ENCODE data around the gene TP53.
"Not testable (repeated sequence)": the region's sequence is repeated elsewhere in the genome, so short reads cannot be mapped to it uniquely, and the experiment has no call there.

Gene TP53

GRCh38 chr17:7676533-7676932 is 10.8 kb downstream of the TP53 start:
- DNase-seq (ENCODE audit: low read depth in 1 of 2, low spot score in 1 of 2): no peak

- no peak for DNase-seq (ENCODE audit: low read depth in 1 of 2, low spot score in 1 of 2)
These were observed 12.4 kb downstream of the TP53 start for GRCh38 chr17:7674934-7675333.

- no peak for DNase-seq (ENCODE audit: low read depth in 1 of 2, low spot score in 1 of 2)
These were observed 14.1 kb downstream of the TP53 start for GRCh38 chr17:7673239-7673638.

- DNase-seq (ENCODE audit: low read depth in 1 of 2, low spot score in 1 of 2): no peak
These were observed 18.8 kb downstream of the TP53 start for GRCh38 chr17:7668482-7668881.

GRCh38 chr17:7667656-7668406 is 19.5 kb downstream of the TP53 start:
- no peak for DNase-seq (ENCODE audit: low read depth in 1 of 2, low spot score in 1 of 2)

GRCh38 chr17:7656958-7657609 is 30.2 kb downstream of the TP53 start:
- no peak for DNase-seq (ENCODE audit: low read depth in 1 of 2, low spot score in 1 of 2)

- DNase-seq (ENCODE audit: low read depth in 1 of 2, low spot score in 1 of 2): no peak
These were observed 31.8 kb downstream of the TP53 start for GRCh38 chr17:7655541-7655840.

GRCh38 chr17:7654832-7655540 is 32.3 kb downstream of the TP53 start:
- no peak for DNase-seq (ENCODE audit: low read depth in 1 of 2, low spot score in 1 of 2)

GRCh38 chr17:7652388-7653356 is 34.6 kb downstream of the TP53 start:
- no peak for DNase-seq (ENCODE audit: low read depth in 1 of 2, low spot score in 1 of 2)

- DNase-seq (ENCODE audit: low read depth in 1 of 2, low spot score in 1 of 2): no peak
These were observed 35.5 kb downstream of the TP53 start for GRCh38 chr17:7651665-7652387.

- DNase-seq (ENCODE audit: low read depth in 1 of 2, low spot score in 1 of 2): no peak
These were observed 36.1 kb downstream of the TP53 start for GRCh38 chr17:7651097-7651664.

GRCh38 chr17:7650509-7651096 is 36.7 kb downstream of the TP53 start, which contains the start of gene ATP1B2:
Gene ATP1B2, plus strand, starts transcription at chr17:7650926. Its CDS starts 593 bp downstream, at chr17:7651519.
- DNase-seq (ENCODE audit: low read depth in 1 of 2, low spot score in 1 of 2): peak; percentile 37 to 46

GRCh38 chr17:7647018-7647417 is 40.3 kb downstream of the TP53 start:
- no peak for DNase-seq (ENCODE audit: low read depth in 1 of 2, low spot score in 1 of 2)

GRCh38 chr17:7646457-7646856 is 40.8 kb downstream of the TP53 start:
- DNase-seq (ENCODE audit: low read depth in 1 of 2, low spot score in 1 of 2): no peak

- no peak for DNase-seq (ENCODE audit: low read depth in 1 of 2, low spot score in 1 of 2)
These were observed 42.5 kb downstream of the TP53 start for GRCh38 chr17:7644775-7645174.

GRCh38 chr17:7641635-7642034 is 45.7 kb downstream of the TP53 start:
- not testable (repeated sequence) for DNase-seq (ENCODE audit: low read depth in 1 of 2, low spot score in 1 of 2)

- no peak for DNase-seq (ENCODE audit: low read depth in 1 of 2, low spot score in 1 of 2)
These were observed 46.5 kb downstream of the TP53 start for GRCh38 chr17:7640783-7641182.

- DNase-seq (ENCODE audit: low read depth in 1 of 2, low spot score in 1 of 2): no peak
These were observed 51.1 kb downstream of the TP53 start for GRCh38 chr17:7636163-7636562.

- no peak for DNase-seq (ENCODE audit: low read depth in 1 of 2, low spot score in 1 of 2)
These were observed 52.9 kb downstream of the TP53 start for GRCh38 chr17:7634384-7634783.

- DNase-seq (ENCODE audit: low read depth in 1 of 2, low spot score in 1 of 2): no peak
These were observed 54.2 kb downstream of the TP53 start for GRCh38 chr17:7633093-7633492.
